ENCODE data around the gene IREB2.
A peak's percentile ranks its signal among the peaks of the same experiment; 100 is the strongest.
"Not testable (repeated sequence)": the region's sequence is repeated elsewhere in the genome, so short reads cannot be mapped to it uniquely, and the experiment has no call there.

Gene IREB2

GRCh38 chr15:78407608-78408354, 30.2 kb upstream of the IREB2 start:
- no peak for DNase-seq

GRCh38 chr15:78408355-78408640, 29.7 kb upstream of the IREB2 start:
- DNase-seq: no peak

- DNase-seq: no peak
Observed at GRCh38 chr15:78408961-78409360, 29.1 kb upstream of the IREB2 start.

- DNase-seq: no peak
Observed at GRCh38 chr15:78411061-78411460, 27.0 kb upstream of the IREB2 start.

- no peak for DNase-seq
Observed at GRCh38 chr15:78414621-78415250, 23.3 kb upstream of the IREB2 start.

GRCh38 chr15:78415284-78415683, 22.7 kb upstream of the IREB2 start:
- DNase-seq: no peak

- DNase-seq: no peak
Observed at GRCh38 chr15:78417754-78418630, 20.0 kb upstream of the IREB2 start.

- DNase-seq: no peak
Observed at GRCh38 chr15:78418686-78419085, 19.3 kb upstream of the IREB2 start.

- DNase-seq: no peak
Observed at GRCh38 chr15:78419367-78419766, 18.6 kb upstream of the IREB2 start.

- DNase-seq: no peak
Observed at GRCh38 chr15:78420220-78420619, 17.8 kb upstream of the IREB2 start.

GRCh38 chr15:78420766-78421165, 17.2 kb upstream of the IREB2 start:
- DNase-seq: no peak

- DNase-seq: no peak
Observed at GRCh38 chr15:78421238-78421965, 16.6 kb upstream of the IREB2 start.

GRCh38 chr15:78422571-78423340, 15.3 kb upstream of the IREB2 start:
- DNase-seq: peak; percentile 76

- DNase-seq: no peak
Observed at GRCh38 chr15:78424673-78425072, 13.3 kb upstream of the IREB2 start.

GRCh38 chr15:78425643-78426042, 12.4 kb upstream of the IREB2 start:
- DNase-seq: no peak

GRCh38 chr15:78426300-78426699, 11.7 kb upstream of the IREB2 start:
- DNase-seq: no peak

- DNase-seq: no peak
Observed at GRCh38 chr15:78427953-78428352, 10.1 kb upstream of the IREB2 start.

- no peak for DNase-seq
Observed at GRCh38 chr15:78429477-78429876, 8.5 kb upstream of the IREB2 start.

- no peak for DNase-seq
Observed at GRCh38 chr15:78431955-78432354, 6.1 kb upstream of the IREB2 start.

GRCh38 chr15:78432664-78433063, 5.4 kb upstream of the IREB2 start:
- no peak for DNase-seq

- no peak for DNase-seq
Observed at GRCh38 chr15:78434134-78434533, 3.9 kb upstream of the IREB2 start.

- DNase-seq: not testable (repeated sequence)
Observed at GRCh38 chr15:78434711-78435110, 3.3 kb upstream of the IREB2 start.
